Esophagus muscularis mucosa (tissue), 4 donors: ENCODE results near the gene B9D2. TPM values are rescaled to one million over a fixed set of nuclear protein-coding genes. Genes with fewer than 3 reads are reported as not detected.

Experiments used
- DNase-seq: peaks from one replicate; pipeline ENCODE4 v3.0.0-alpha.2; 2017; ENCODE audit errors: extremely low spot score
- H3K27ac ChIP-seq, 4 donors: fragments of 200-600 bp; sonication (generic); replicated peaks in 1 of 4; 1 replicate in 3 of 4; 2 replicates in 1 of 4; pipeline ENCODE4 v1.5.1; 2016 to 2019; ENCODE audit warnings: mild to moderate bottlenecking in 1 of 4
- H3K27me3 ChIP-seq, 4 donors: fragments of 200-600 bp; sonication (generic); one replicate each; pipeline versions ENCODE4 v1.5.1 to v1.6.0; 2016 to 2019
- H3K36me3 ChIP-seq, 4 donors: fragments of 200-600 bp; sonication (generic); one replicate each; pipeline ENCODE4 v1.5.1; 2016 to 2019
- H3K4me1 ChIP-seq, 4 donors: fragments of 200-600 bp; sonication (generic); one replicate each; pipeline ENCODE4 v1.5.1; 2016 to 2019
- H3K4me3 ChIP-seq, 4 donors: fragments of 200-600 bp; sonication (generic); 1 replicate in 2 of 4; 2 replicates in 2 of 4; pipeline ENCODE4 v1.5.1; 2016 to 2019; ENCODE audit warnings: mild to moderate bottlenecking in 4 of 4, moderate library complexity in 1 of 4
- H3K9me3 ChIP-seq, 4 donors: fragments of 200-600 bp; sonication (generic); 1 replicate in 3 of 4; 2 replicates in 1 of 4; pipeline ENCODE4 v1.5.1; 2016 to 2019
- CTCF ChIP-seq, 3 experiments: fragments of 200-600 bp in 2 of 3; fragments of 450-650 bp in 1 of 3; sonication (generic) in 2 of 3; IDR thresholded peaks; one replicate each; pipeline ENCODE4 v1.5.1; 2017 to 2019; ENCODE audit warnings: antibody characterized with exemption in 3 of 3, mild to moderate bottlenecking in 2 of 3, moderate library complexity in 1 of 3
- EP300 ChIP-seq: sonication (generic); formaldehyde crosslinking; IDR thresholded peaks from one replicate; pipeline ENCODE4 v1.6.1; 2017; ENCODE audit warnings: antibody characterized with exemption
- POLR2A ChIP-seq: fragments of 450-650 bp; IDR thresholded peaks from one replicate; pipeline ENCODE4 v1.6.1; 2017; ENCODE audit warnings: antibody characterized with exemption, moderate library complexity, mild to moderate bottlenecking, low read depth
- POLR2AphosphoS5 ChIP-seq, 2 donors: sonication (generic); formaldehyde crosslinking; IDR thresholded peaks; one replicate each; pipeline ENCODE4 v1.6.1; 2017; ENCODE audit warnings: antibody characterized with exemption in 2 of 2
- WGBS: methylation state at CpG from one replicate; pipeline ENCODE4 v1.1.5; 2018; 5-methylcytosine and 5-hydroxymethylcytosine counted together
- intact Hi-C: fragments of 100-400 bp; cut with DNase I; formaldehyde crosslinking; loops from one replicate; pipeline ENCODE4 v1.15.1; 2023
- total RNA-seq, 4 donors: library from RNA; depleted of rRNA; stranded (reverse); fragments of >200 nt; gene quantifications; one replicate each; pipeline versions ENCODE4 v1.1.0 to v1.2.1, GENCODE V29; 2016

B9D2 gene
- total RNA-seq = 1 to 10 TPM; 4.9 to 9.3 (median 6.9) TPM

- DNase-seq = peak; percentile 99
- Histone ChIP-seq H3K4me3 (peak within 1 kb of the TSS; percentile 65 to 82 (median 74)), H3K9me3 (no peaks in the 10 kb centered on the region), H3K27me3 (no peaks in the 10 kb centered on the region), H3K36me3 (peaks cover 0 to 4% (median 0%) of the 10 kb centered on the region in 4 donors), H3K27ac (peak within 1 kb of the TSS; percentile 93 to 99 (median 96)), H3K4me1 (peaks cover 5 to 26% (median 20%) of the 10 kb centered on the region in 4 donors)
- TF ChIP-seq EP300 = no peak
- no peak for TF ChIP-seq CTCF (IDR thresholded peaks at IDR 0.05)
- TF ChIP-seq POLR2A = peak; percentile 13
- TF ChIP-seq POLR2AphosphoS5 (IDR thresholded peaks at IDR 0.05) = peak; percentile 89 to 91
- 0% methylated on average over 46 of the region's 56 CpGs for WGBS
- intact Hi-C loops = no loop called here
Observed at GRCh38 chr19:41363753-41364523, at the start of gene B9D2. Gene B9D2, minus strand, starts transcription at chr19:41364149. Its CDS starts 630 bp downstream, at chr19:41363519.

- no peaks in the 10 kb centered on the region for H3K9me3 ChIP-seq
- TF ChIP-seq POLR2A (no peak), POLR2AphosphoS5 (IDR thresholded peaks at IDR 0.05) (no peak), CTCF (IDR thresholded peaks at IDR 0.05) (no peak), EP300 (no peak)
- WGBS = 93% methylated on average over 5 of the region's 5 CpGs
- peaks cover 37 to 76% (median 64%) of the 10 kb centered on the region in 4 donors for H3K36me3 ChIP-seq
- peaks cover 29 to 40% (median 36%) of the 10 kb centered on the region in 4 donors for H3K4me1 ChIP-seq
- DNase-seq = no peak
- intact Hi-C loops = no loop called here
- no peak overlapping the region for H3K27ac ChIP-seq
- H3K27me3 ChIP-seq = no peaks in the 10 kb centered on the region
- no peak overlapping the region for H3K4me3 ChIP-seq
Observed at GRCh38 chr19:41412953-41413352, 49.0 kb upstream of the B9D2 start.

DNA sequence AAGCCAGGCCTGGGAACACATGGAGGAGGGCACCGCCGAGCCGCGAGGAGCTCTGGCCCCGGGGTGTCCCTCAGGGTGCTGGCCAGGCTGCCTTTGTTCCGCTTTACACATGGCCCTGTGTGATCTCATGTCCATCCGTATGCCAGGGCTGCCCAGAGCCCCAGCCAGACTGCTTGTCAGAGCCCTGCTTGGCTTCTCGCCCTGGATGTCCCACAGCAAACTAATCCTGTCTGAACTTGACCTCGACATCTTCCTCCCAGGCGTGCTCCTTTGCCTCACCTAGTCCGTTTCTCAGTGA is 48.0 kb upstream of the B9D2 start:
- intact Hi-C loops = no loop called here
- no peak for DNase-seq
- H3K27ac ChIP-seq = no peak overlapping the region

GRCh38 chr19:41411100-41411967 is 47.4 kb upstream of the B9D2 start:
- H3K27ac ChIP-seq = peak overlapping the region in 1 of 4 donors; percentile 1
- TF ChIP-seq EP300 (no peak), CTCF (IDR thresholded peaks at IDR 0.05) (no peak), POLR2AphosphoS5 (IDR thresholded peaks at IDR 0.05) (no peak), POLR2A (no peak)
- no peak for DNase-seq
- H3K9me3 ChIP-seq = no peaks in the 10 kb centered on the region
- H3K4me3 ChIP-seq = no peak overlapping the region
- H3K27me3 ChIP-seq = no peaks in the 10 kb centered on the region
- intact Hi-C loops = no loop called here
- H3K4me1 ChIP-seq = peaks cover 39 to 47% (median 46%) of the 10 kb centered on the region in 4 donors
- WGBS = 70% methylated on average over 8 of the region's 9 CpGs
- peaks cover 27 to 59% (median 47%) of the 10 kb centered on the region in 4 donors for H3K36me3 ChIP-seq

More for the DNA sequence above, 48.0 kb upstream of the B9D2 start:
- peaks cover 36 to 43% (median 40%) of the 10 kb centered on the region in 4 donors for H3K4me1 ChIP-seq
- H3K36me3 ChIP-seq = peaks cover 30 to 65% (median 53%) of the 10 kb centered on the region in 4 donors
- H3K4me3 ChIP-seq = no peak overlapping the region
- H3K27me3 ChIP-seq = no peaks in the 10 kb centered on the region
- H3K9me3 ChIP-seq = no peaks in the 10 kb centered on the region
- TF ChIP-seq CTCF (IDR thresholded peaks at IDR 0.05) (no peak), POLR2A (no peak), EP300 (no peak)
- 58% methylated on average over 11 of the region's 11 CpGs for WGBS
